SK-N-DZ (cell line): ENCODE results near the gene ARL6IP4.
"Not testable (repeated sequence)": the region's sequence is repeated elsewhere in the genome, so short reads cannot be mapped to it uniquely, and the experiment has no call there.

Experiments
- DNase-seq: peaks from one replicate; pipeline ENCODE4 v3.0.0-alpha.2; 2015; ENCODE audit warnings: low spot score
- small RNA-seq, 2 experiments: library from RNA; depleted of rRNA; stranded (forward); fragments of <200 nt; gene quantifications; one replicate each; pipeline ENCODE3, GENCODE V24; 2014

ARL6IP4 gene

GRCh38 chr12:123010681-123011080 is 30.2 kb downstream of the ARL6IP4 start:
- peak; percentile 72 for DNase-seq

- no peak for DNase-seq
Observed at GRCh38 chr12:123011701-123012100, 31.2 kb downstream of the ARL6IP4 start.

GRCh38 chr12:123013185-123014095 is 33.0 kb downstream of the ARL6IP4 start:
- DNase-seq, result no peak

DNA sequence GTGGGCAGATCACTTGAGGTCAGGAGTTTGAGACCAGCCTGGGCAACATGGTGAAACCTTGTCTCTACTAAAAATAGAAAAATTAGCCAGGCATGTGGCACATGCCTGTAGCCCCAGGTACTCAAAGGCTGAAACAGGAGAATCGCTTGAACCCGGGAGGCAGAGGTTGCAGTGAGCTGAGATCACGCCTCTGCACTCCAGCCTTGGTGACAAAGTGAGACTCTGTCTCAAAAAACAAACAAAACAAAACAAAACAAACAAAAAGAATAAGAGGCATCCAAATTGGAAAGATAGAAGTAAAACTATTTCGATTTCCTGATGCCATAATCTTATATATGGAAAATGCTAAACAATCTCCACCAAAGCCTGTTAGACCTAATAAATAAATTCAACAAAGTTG is 34.0 kb downstream of the ARL6IP4 start:
- DNase-seq, result not testable (repeated sequence)

GRCh38 chr12:123017753-123018152 is 37.3 kb downstream of the ARL6IP4 start:
- DNase-seq, result no peak

GRCh38 chr12:123019841-123020138 is 39.3 kb downstream of the ARL6IP4 start:
- no peak for DNase-seq

DNA sequence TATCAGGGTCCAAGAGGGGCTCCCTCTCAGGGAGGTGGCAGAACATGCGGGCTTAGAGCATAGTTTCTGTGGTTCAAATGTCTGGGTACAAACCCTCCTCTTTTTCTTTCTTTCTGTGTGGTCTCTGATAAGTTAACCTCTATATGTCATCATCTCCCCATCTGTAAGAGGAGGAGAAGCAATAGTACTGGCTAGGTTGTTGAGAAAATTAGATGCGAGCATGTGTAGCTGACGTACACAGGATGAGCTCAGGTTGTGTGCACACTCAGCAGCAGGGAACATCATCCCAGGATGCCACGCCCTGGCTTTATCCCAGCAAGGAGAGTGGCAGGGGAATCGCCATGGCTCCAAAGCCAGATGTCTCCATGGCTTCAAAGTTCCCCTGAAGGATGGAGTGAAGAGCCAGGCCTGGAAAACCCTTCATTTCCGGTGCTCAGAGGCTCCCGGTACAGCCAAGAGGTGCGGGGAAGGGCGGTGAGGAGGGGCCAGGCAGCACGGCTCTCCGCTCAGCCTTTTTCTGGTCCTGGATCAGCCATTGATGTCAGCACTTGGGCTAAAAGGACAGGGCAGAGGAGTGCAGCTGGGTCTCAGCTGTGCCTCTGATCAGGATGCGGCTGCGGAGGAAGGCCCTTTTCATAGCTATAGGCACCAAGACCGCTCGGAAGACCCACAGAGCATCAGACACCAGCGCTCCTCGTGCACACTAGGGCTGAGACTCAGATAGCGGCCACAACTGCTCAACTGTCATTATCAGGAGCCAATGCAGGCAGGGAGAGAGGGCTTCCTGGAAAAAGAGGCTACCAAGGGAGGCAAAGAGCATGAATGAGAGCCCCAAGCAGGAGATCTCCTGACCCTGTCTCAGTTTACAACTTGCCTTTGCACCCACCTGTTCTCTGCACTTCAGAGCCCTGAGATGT is 41.5 kb downstream of the ARL6IP4 start:
- DNase-seq, result no peak

DNA sequence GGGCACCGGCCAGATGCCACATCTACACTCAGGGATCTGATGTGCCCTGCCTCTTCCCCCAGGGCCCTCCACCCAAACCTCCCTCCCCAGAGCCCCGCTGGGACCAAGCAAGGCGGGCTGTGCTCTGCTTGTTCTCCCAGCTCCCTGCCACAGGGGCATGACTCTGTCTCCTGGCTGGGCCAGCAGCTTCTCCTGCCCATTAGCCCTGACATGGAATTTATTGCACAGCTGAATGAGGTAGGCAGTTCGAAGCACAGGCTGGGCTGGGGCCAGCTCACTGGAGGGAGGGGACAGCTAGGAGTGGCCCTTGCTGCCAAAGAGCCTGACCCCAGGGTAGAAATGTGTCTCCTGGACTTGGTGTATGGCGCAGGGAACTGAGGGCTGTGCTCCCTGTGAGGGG is 42.4 kb downstream of the ARL6IP4 start:
- no peak for DNase-seq

DNA sequence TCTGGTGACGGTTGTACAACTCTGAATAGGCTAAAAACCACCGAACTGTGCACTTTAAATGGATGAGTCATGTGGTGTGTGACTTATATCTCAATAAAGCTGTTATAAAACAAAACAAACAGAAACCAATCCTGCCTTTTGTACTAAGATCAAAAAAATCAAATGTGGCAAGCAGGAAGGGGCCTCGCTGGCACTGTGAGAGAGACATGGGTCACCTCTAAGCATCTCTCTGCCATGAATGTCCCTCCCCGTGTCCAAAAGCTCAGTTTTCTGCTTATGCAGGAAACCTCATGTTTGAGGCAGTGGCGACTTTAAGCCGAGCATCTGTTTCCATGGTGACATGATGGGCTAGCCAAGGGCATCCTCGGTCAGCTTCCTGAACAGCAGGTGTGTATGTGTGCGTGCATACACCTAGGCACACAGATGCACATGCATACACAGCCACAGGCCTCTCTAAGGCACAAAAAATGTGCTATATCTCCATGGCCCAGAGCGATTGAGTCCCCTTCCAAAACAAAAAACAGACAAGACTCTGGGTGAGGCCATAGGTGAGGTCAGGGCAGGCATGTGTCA is 44.4 kb downstream of the ARL6IP4 start:
- no peak for DNase-seq

DNA sequence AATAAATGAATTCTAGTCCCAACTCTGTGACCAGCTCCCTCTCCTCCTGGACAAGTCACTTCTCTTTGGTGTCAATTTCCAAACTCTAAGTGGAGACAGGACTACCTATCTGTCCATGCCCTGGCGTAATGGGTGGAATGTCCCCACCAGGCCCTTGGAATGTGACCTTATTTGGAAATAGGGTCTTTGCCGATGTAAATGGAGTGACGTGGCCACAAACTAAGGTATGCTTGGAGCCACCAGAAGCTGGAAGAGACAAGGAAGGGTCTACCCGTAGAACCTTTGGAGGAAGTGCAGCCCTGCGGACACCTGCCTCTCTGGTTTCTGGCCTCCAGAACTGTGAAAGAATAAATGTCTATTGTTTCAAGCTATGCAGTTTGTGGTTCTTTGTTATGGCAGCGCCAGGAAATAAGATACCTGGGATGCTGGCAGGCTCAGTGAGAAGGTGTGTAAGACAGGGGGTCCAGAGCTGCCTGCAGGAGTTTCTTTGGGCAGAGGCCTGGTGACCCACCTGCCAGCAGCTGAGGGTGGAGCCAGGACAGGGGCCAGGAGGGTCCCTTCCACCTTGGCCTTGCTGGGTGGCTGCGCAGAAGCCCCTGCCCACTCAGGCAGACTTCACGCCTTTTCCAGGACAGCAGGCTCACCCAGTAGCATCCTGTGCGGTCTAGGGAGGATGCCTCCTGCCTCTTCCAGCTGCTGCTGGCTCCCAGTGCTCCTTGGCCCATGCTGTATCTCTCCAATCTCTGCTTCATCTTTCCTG is 45.8 kb downstream of the ARL6IP4 start:
- no peak for DNase-seq

DNA sequence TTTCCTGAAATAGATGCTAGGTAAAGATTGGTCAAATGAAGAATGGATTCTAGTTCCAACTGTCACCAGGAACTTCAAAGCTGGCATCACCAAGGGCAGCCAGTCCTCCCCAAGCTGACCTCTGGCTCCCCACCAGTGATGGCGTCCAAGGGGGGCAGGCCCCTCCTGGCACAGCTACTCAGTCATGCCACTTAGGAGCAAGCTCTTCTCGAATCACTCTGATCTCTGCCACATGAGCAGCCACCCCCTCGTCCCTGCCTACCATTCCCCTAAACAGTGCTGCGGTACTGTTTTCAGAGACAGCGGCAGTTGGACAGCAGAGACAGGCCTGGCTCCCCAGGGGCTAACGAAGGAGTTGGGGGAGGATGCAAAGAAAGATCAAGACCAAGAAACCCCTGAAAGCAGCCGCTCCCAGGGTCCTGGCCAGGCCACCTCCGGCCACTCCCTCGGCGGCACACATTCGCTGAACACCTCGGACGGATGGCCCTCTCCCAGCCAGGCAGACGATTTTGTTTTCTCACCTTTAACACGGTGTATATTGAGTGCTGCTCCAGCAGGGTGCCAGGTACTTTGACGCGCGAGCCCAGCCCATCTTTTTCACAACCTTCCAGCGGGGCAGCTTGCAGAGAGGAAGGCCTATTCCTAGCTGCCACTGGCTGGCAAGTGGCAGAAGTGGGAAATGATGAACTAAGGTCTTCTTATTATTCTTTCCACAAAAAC is 47.4 kb downstream of the ARL6IP4 start:
- no peak for DNase-seq

DNA sequence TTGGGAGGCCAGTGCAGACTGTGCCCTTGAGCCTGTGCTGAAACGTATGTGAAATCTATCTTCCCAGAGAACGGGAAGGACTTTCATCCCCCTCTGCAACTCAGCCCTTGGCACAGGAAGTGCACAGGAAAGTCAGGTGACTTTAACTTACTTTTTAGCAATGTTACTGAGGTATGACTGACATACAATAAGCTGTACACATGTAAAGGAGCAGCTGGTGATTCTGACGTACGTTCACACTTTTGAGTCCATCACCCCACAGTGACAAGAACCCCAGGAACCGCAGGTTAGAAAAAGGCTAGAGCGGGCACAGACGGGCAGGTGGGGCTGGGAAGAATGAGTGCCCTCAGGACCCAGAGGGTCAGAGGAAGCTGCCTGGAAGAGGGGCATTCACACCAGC is 48.0 kb downstream of the ARL6IP4 start:
- no peak for DNase-seq

DNA sequence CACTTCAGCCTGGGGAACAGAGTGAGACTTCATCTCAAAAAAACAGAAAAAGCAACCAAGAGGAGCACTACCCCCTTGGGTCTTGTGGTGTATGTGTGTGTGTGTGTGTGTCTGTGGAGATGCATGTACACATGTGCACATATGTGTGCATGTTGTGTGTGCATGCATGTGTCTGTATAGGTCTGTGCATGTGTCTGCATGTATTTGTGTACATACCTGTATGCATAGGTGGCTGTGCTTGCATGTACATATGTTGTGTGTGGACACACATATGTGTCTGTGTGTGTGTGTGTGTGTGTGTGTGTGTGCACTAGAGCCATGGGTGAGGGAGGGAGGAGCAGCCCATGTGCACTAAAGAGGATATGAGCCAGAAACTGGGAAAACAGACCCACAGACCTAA is 49.1 kb downstream of the ARL6IP4 start:
- DNase-seq, result no peak

DNA sequence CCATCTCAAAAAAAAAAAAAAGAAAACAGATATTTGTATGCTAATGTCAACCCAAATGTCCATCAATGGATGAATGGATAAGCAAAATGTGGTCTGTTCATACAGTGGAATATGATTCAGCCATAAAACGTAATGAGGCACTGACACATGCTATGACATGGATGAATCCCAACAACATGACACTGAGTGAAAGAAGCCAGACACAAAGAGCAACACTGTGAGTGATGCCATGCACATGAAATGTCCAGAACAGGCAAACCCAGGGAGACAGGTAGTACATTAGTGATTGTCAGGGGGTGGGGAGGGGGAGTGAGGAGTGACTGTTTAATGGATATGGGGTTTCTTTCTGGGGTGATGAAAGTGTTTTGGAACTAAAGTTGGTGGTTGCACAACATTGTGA is 50.2 kb downstream of the ARL6IP4 start:
- DNase-seq, result no peak

GRCh38 chr12:123031171-123031845 is 50.8 kb downstream of the ARL6IP4 start:
- DNase-seq, result no peak

Small RNA genes lying within 50 kb of the gene (small RNA-seq; reads per million reads assigned to genes)
- 0 reads per million in 2 experiments for gene ARL6IP4
- gene MIR4304, result 0 reads per million in 2 experiments
